RCC 7860 (cell line): ENCODE data around the gene BMP7.
"Not testable (repeated sequence)": the region's sequence is repeated elsewhere in the genome, so short reads cannot be mapped to it uniquely, and the experiment has no call there.

Experiments used
- DNase-seq: peaks from one replicate; pipeline ENCODE4 v3.0.0-alpha.2; 2015; ENCODE audit warnings: low spot score
- FAIRE-seq: peaks from 2 replicates; lab custom pipeline; 2012; peaks lifted over from hg19 to GRCh38; lab: Jason Lieb, UNC

The BMP7 gene

DNA sequence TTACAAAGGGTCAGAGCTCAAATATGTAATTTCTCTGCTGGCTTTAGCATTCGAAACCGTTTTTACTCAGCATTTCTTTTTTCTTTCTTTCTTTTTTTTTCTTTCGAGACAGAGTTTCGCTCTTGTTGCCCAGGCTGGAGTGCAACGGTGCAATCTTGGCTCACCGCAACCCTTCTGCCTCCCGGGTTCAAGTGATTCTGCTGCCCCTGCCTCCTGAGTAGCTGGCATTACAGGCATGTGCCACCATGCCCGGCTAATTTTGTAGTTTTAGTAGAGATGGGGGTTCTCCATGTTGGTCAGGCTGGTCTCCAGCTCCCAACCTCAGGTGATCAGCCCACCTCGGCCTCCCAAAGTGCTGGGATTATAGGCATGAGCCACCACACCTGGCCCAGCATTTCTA lies 108.7 kb downstream of the BMP7 start:
- DNase-seq, FAIRE-seq: not testable (repeated sequence)

DNA sequence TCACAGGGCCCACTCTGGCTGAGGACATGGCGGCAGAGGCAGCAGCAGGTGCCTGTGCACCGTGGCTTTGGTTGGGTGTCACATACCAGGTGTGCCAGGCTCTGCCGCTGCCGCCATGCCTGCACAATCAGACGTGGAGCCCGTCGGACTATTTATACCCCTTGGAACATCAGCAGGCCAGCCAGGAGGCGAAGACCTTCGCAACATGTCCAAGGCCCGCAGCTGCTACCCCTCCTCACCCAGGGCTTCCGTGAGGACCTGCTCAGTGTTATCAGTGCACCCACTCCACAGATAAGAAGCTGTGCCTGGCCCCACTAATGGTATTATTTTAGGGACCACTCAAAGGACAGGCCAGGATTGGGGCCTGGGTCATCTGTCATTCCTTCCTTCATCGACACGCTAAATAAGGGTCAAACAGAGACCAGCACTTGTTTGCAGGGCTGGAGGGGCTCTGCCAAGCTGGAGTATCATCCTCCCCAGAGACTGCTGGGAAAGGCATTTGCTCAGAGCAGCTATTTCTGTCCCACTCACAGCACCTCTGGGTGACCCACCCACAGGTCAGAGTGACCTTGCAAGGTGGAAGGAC lies 109.2 kb downstream of the BMP7 start:
- no peak for FAIRE-seq

DNA sequence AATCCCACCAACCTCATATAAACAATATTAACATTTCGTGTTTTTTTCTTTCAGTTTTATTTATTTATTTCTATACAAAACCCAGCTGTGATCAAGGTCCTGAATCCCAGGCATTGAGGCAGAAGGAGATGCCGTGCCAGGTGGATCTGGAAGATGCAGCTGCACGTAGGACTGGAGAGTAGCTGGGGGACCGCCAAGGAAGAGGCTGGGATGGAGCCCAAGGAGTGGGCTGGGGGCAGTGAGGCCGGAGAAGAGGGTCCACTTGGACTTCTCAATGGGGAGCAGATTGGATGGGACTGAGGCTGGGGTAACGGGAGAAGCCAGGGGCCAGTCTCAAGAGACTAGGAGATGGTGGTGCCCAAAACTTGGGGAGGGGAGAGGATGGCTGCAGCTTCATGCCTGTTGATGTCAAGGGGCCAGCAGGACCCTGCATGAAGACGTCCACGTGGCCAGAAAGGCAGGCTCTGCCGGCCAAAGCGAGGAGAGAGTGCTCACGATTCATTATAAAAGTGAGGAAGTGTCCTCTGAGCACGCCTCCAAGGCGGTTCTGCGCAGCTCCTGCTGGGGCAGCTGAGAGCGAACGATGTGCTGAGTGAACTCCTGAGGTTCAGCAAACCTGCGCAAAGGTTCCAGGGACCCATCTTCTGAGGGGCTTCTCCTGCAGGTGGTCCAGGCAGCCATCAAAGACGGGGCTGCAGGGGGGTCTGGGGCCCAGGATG lies 110.3 kb downstream of the BMP7 start:
- no peak for DNase-seq
- no peak for FAIRE-seq

More for the DNA sequence above, 109.2 kb downstream of the BMP7 start:
- DNase-seq: no peak

DNA sequence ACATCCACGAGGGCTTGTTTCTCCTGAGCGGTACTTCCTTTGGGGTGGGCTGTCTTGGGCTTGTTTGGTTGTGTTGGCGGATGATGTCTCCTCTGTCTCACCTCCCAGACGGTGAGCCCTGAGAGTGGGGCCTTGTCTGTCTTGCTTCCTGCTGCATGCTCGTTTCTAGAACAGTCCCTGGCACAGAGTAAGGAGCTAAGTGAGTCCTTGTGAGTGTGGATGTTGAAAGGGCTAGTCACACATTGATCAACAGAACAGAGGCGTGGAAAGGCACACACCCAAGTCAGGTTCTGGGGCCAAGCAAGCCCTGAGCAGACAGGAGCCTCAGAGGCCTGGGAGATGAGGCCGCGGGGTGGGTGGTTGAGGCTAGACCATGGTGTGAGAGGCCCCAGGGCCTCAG lies 111.0 kb downstream of the BMP7 start:
- FAIRE-seq: no peak

DNA sequence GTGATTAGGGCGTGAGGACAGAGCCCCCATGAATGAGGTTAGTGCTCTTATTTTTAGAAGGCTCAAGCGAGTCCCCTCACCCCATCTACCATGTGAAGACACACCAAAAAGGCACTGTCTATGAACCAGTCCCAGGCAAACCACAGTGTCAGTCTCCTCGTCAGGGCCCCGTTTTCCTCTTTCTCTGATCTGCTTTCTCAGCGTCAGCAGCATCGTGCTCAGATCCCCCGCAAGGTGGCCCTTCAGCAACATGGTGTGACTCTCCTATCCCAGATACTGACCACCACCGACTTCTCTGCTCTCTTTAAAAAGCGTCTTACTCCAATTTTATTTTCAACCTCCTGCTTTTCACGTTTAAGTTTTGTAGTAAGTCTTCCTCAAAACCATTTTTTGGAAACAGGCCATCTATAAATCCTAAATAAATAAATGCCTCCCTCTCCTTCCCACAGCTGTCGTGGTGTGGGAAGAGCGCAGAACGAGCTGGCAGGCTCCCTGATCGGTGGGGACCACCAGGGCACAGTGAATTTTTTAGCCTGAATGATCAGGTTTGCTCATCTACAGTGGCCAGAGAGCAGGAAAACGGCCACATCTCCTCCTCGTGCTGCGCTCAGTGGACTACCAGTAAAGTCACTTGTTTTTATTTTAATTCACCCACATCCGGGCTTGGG lies 113.1 kb downstream of the BMP7 start:
- FAIRE-seq (no peak), DNase-seq (no peak)

More for the DNA sequence above, 111.0 kb downstream of the BMP7 start:
- DNase-seq: no peak

DNA sequence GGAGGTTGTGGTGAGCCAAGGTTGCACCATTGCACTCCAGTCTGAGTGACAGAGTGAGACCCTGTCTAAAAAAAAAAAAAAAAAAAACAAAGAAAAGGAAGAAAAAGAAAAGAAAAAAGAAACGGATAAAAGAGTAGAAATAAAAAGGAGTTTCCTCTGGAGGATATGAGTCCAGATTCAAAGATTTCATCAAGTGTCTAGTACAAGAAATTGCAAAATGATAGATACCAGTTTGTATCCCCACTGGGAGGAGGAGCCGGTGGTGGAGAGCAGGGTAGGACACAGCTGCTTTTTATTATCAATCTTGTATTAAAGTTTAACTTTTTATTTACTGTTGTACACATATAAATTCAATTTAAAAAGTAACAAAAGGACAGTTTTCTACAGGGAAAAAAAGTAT lies 113.9 kb downstream of the BMP7 start:
- DNase-seq (no peak), FAIRE-seq (no peak)

DNA sequence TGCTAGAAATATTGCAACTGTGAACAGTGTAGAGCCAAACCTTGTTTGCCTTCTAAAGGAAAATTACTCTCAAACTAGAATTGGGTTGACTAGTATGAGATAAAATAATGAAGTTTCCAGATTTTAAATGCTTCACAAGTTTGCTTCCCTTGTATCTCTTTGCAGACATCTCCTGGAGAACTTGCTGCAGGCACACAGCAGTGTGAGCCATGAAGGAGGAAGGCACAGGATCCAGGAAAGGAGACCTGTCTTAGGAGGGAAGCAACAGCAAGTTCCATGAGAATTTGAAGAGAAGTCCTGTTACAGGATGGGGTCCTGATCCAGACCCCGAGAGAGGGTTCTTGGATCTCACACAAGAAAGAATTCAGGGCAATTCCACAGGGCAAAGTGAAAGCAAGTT lies 115.9 kb downstream of the BMP7 start:
- DNase-seq (no peak), FAIRE-seq (no peak)

DNA sequence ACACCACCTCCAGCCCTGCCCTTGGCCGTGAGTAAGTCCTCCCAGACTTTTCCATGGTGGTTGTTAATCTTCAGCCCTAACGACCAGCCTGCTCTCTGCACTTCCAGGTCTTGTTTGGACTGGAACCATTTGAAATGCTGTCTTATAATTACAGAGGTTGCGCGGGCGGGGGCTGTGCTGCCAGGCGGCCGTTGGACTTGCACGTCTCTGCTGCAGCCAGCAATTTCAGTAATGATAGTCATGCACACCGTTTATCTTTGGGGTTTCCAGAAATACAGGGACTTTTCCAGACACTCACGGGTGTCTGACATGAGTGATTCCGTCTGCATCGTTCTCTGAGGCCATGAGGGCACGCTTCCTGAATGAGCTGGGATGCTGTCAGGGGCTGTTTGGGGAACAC lies 118.2 kb downstream of the BMP7 start:
- DNase-seq (no peak), FAIRE-seq (no peak)

DNA sequence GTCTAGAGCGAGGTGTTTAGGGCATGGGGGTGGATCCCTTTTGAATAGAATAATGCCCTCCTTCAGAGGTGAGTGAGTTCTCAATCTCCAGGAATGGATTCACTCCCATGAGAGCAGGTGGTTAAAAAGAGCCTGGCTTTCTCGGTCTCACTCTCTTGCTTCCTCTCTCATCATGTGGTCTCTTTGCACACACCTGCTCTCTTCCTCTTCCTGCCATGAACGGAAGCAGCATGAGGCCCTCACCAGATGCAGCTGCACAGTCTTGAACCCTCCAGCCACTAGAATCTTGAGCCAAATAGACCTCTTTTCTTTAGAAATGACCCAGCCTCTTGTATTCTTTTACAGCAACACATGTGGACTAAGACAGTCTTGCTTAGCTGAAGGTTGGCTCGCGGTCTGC lies 119.3 kb downstream of the BMP7 start:
- DNase-seq (no peak), FAIRE-seq (no peak)

DNA sequence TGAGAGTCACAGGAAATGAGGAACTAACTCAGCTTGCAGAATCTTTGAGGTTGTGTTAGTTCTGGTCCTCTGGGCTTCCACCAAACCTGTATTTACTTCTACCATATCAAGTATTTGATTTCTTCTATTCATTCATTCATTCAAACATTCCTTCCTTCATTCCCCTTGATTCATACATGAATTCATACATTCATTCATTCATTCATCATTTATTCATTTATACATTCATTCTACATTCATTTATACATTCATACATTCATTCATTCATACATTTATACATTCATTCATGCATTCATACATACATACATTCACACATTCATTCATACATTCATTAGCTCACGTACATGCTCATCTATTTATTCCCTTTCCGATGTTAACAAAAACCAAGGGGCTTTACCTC lies 120.3 kb downstream of the BMP7 start:
- DNase-seq: no peak
- no peak for FAIRE-seq

DNA sequence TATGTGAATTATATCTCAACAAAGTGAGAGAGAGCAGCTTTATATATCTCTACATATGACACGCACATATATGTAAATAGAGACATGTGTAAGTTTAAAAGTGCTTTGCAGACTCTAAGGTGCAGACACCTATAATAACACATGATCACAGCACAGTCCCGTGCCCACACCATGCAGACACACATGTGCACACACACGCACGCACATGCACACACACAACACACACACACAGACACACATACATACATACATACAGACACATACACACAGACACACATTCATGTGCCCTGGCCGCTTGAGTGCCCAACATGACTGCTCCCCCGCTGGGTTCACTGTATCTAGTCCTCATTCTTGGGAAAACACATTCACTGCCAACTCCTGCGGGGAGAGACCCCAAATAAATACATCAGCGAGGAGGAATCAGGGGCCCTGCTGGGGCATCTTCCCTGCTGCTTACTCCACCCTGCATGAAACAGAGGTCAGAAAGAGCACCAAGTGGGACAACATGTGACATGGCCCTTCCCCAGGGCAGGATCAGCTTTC lies 121.3 kb downstream of the BMP7 start:
- DNase-seq (no peak), FAIRE-seq (no peak)

DNA sequence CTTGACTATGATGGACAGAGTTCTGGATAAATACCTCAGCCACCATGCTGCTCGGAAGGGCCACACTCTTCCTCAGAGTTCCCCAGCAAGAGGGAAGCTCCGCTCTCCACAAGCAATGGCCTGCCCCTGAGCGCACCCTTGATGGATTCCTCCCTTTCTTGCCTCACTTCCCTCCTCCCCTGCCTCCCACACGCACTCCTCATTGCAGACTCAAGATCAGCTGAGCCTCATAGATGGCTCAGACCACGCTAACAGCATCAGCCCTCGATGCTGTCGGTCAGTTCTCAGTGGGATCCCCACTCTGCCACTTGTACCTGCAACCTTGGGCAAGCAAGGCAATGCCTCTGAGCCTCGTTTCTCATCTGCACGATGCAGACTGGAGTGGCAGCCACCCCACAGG lies 123.3 kb downstream of the BMP7 start:
- DNase-seq (no peak), FAIRE-seq (no peak)

DNA sequence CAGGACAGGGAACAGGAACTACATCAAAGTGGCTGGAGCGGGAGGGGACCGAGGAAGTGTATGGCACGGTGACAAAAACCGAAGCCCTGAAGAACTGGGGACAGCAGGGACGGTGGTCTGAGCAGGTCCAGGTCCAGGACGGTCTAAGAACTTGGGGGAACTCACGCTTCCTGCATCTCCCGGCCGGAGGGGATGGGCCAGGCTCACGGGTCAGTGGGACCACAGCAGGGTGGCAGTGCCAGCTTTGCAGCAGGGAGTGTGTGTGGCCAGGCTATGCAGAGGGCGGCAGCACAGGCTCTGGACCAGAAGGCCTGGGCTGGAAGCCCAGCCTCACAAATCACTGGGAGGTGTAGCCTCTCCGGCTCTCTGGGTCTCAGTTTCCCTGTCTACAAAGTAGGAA lies 123.8 kb downstream of the BMP7 start:
- DNase-seq: no peak
- no peak for FAIRE-seq

DNA sequence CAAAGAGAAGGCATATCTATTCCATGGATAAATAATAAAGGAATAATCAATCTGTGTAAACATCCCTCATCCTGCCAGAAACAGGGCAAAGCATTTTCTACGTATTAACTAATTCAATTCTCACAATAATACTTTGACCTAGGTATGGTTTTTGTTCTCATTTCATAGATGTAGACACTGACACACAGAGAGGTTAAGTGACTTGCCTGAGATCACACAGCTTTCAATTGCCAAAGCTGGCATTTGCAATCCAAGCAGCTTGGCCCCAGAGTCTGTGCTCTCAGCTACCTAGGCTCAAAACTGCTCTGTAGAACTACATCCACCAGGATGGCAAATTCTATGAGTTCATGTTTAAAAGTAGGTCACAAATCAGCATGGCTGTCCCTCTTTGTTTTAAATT lies 124.9 kb downstream of the BMP7 start:
- FAIRE-seq (no peak), DNase-seq (no peak)

DNA sequence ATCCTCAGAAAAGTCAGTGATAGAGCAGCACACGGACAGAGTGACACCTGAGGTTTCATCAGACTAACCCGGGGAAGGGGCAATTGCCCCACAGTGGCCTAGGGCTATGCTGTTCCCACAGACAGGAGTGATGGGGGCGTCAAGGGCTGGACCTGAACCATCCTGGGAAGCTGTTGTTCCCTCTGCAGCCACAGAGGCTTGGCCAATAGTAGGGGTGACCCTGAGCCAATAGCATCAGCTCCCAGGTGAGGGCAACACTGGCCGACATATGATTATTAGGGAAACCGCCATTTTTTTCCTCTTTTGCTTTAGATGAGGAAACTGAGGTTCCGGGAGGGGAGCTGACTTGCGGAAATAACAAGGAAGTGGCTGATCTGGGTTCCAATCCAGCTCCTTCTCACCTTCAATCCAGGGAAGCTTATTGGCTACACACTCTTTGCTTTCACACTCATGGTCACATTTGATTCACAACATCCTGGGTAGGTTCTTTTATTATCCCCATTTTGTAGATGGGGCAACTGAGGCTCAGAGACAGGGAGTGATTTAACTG lies 126.0 kb downstream of the BMP7 start:
- no peak for FAIRE-seq
- DNase-seq: no peak

DNA sequence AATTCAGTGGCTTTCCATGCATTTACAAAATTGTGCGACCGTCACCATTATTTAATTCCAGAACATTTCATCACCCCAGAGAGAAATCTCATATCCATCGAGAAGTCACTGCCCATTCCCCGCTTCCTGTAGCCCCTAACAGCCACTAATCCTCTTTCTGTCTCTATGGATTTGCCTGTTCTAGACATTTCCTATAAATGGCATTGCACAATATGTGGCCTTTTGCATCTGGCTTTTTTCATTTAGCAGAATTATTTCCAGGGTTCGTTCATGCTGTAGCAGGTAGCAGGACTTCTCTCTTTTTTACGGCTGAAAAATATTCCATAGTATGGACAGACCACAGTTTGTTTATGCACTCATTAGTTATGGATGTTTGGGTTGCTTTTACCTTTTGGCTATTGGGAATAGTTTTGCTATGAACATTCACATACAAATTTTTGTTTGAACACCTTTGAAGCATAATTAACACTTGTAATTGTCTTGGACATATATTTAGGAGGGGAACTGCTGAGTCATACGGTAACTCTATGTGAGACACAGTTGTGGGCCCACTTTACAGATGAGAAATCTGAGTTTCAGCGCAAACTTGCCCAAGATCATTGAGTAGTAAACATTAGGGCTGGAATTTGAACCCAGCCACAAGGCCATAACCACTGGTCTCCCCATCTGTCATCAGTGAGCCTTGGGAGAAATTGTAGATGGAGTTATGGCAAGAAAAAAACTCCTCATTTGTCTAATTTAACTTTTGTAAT lies 126.9 kb downstream of the BMP7 start:
- no peak for DNase-seq
- no peak for FAIRE-seq

DNA sequence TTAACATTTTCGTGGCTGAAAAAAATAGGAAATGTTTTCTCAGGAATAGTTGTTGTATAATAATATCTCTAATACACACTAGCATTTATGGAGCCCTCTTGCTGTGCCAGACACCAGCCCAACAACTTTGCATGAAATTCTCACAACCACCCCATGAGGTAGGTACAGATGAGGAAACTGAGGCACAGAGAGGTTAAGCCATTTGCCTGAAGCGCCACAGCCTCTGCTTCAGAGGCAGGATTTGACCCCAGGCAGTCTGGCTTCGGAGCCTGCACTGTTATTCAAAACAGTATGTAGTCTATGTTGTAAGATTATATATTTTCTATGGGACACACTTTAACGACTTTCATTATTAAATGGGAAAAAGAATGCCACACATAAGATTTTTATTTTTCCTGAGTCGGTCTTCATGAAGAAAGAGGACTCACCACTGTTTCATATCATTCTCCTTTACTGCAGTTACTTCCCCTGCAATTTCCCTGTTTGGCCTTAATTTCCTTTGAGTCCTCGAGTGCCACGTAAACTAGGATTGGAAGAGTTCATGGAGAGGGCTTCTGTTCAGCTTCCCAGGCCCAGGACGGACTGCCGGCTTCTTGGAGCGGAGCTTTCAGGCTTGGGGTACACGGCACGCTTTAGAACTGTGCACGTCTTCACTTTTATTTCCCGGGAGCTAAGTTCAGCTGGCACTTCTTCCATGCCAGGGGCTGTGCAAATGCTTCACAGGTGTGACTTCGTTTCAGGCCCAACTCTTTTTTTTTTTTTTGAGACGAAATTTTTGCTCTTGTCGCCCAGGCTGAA lies 128.0 kb downstream of the BMP7 start:
- no peak for FAIRE-seq
- no peak for DNase-seq

DNA sequence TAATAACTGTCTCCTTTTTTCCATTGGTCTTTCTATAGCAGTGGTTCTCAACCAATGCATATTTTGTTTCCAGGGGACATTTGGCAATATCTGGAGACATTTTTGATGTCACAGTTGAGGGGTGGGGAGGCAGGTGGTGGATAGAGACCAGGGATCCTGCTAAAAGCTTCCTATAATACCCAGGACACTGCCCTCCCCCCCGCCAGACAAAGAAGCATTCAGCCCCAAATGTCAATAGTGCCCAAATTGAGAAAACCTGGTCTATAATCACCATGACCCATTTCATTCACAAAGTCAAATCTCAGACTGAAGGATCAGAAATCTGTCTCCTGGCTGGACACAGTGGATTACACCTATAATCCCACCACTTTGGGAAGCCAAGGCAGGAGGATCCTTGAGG lies 128.8 kb downstream of the BMP7 start:
- no peak for DNase-seq
- no peak for FAIRE-seq

DNA sequence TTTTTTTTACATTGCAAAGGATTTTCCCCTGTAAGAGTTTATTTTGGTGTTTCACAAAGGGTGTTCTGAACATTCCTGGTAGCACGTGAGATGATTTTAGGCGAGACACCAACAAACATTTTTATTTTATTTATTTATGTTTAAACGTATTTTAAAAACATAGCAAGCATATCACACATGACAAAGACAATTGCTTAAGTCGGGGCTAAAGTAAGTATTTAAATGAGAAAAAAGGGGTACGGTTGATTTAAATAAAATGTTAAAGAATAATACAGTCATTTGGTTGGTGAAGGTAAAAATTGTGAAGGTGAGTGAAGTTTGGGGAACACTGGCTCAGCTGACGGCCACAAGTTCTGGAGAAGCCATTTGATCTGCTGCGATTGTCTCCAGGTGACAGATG lies 129.7 kb downstream of the BMP7 start:
- FAIRE-seq (no peak), DNase-seq (no peak)

DNA sequence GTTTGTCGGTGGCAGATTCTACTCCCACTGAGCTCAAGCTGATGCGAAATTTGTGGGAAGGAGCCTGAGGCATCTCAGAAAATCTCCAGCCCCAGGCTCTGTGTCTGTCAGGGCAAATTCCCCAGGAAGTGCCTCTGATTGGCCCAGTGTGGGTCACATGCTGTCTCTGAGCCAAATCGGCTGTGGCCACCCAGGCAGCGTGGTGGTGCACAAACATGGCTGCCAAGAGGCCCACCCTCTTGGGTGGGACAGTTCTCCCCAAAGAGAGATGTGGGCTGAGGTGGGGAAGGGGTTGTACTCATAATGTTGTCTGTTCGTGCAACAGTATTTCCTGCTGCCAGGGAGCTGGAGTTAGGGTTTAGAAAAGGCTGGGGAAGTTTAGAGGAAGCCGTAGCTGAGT lies 130.6 kb downstream of the BMP7 start:
- no peak for FAIRE-seq
- no peak for DNase-seq
